ENCODE results near the gene DPM2.

DNA sequence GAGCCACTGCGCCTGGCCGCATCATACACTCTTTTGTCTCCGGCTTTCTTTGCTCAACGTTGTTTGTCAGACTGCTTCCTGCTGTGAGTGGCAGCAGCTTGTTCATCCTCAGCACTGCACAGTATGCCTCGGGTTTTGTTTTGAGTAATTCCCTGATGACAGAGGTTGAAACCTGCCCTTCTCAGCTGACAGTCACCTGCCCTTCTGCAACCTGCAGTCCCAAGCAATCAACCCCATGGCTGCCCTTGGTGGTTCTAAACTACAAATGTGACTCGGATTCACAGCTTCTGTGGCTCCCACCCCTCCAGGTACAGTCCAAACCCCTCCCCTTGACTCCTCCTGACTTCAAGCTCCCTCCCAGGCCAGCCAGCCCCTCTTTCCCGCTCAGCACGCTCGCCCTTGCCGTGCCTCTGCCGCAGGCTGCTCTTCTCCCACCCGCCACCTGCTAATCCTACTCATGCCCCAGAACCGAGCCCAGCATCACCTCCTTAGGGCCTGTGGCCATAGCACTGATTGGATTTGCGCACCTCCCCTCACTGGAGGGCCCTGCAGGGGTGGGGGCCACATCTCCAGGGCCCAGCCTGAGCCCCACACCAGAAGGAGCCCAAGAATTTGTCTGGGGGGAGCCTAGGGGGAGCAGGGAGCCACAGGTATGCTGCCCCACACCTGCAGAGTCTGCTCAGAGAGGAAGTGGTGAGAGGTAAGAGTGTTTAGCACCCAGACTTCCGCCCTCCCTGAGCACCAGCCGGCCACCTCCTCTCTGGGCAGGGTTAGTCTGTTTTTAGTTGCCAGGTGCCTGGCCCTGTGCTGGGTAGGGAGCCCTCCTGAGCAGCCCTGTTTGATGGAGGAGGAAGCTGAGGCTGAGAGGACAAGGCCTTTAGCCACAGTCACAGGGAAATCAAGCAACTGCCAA is 33.0 kb upstream of the DPM2 start:
- TF ChIP-seq, protein P1, sequence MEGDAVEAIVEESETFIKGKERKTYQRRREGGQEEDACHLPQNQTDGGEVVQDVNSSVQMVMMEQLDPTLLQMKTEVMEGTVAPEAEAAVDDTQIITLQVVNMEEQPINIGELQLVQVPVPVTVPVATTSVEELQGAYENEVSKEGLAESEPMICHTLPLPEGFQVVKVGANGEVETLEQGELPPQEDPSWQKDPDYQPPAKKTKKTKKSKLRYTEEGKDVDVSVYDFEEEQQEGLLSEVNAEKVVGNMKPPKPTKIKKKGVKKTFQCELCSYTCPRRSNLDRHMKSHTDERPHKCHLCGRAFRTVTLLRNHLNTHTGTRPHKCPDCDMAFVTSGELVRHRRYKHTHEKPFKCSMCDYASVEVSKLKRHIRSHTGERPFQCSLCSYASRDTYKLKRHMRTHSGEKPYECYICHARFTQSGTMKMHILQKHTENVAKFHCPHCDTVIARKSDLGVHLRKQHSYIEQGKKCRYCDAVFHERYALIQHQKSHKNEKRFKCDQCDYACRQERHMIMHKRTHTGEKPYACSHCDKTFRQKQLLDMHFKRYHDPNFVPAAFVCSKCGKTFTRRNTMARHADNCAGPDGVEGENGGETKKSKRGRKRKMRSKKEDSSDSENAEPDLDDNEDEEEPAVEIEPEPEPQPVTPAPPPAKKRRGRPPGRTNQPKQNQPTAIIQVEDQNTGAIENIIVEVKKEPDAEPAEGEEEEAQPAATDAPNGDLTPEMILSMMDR (conservative IDR thresholded peaks at IDR 0.05; ENCODE audit: low read depth in 2 of 2): no peak
- TF ChIP-seq, protein P2, sequence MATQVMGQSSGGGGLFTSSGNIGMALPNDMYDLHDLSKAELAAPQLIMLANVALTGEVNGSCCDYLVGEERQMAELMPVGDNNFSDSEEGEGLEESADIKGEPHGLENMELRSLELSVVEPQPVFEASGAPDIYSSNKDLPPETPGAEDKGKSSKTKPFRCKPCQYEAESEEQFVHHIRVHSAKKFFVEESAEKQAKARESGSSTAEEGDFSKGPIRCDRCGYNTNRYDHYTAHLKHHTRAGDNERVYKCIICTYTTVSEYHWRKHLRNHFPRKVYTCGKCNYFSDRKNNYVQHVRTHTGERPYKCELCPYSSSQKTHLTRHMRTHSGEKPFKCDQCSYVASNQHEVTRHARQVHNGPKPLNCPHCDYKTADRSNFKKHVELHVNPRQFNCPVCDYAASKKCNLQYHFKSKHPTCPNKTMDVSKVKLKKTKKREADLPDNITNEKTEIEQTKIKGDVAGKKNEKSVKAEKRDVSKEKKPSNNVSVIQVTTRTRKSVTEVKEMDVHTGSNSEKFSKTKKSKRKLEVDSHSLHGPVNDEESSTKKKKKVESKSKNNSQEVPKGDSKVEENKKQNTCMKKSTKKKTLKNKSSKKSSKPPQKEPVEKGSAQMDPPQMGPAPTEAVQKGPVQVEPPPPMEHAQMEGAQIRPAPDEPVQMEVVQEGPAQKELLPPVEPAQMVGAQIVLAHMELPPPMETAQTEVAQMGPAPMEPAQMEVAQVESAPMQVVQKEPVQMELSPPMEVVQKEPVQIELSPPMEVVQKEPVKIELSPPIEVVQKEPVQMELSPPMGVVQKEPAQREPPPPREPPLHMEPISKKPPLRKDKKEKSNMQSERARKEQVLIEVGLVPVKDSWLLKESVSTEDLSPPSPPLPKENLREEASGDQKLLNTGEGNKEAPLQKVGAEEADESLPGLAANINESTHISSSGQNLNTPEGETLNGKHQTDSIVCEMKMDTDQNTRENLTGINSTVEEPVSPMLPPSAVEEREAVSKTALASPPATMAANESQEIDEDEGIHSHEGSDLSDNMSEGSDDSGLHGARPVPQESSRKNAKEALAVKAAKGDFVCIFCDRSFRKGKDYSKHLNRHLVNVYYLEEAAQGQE (IDR thresholded peaks at IDR 0.05; ENCODE audit: unreplicated experiment): no peak
- no peak for TF ChIP-seq NANOG (IDR thresholded peaks at IDR 0.05; ENCODE audit: borderline replicate concordance)
- no peak for TF ChIP-seq POLR2AphosphoS5 (IDR thresholded peaks at IDR 0.05; ENCODE audit: low read depth)
- TF ChIP-seq ZNF331 (CRISPR knock-in tag; IDR thresholded peaks at IDR 0.05; ENCODE audit: low read depth): no peak
- no peak for TF ChIP-seq EZH2 (IDR thresholded peaks at IDR 0.05; ENCODE audit: low read depth, unreplicated experiment)
- no peak for TF ChIP-seq CREB1 (CRISPR knock-in tag; IDR thresholded peaks at IDR 0.05; ENCODE audit: low read depth)
